OCI-LY7 (cell line): Measurements from ENCODE around the gene ACVR1B. TPM values are rescaled to one million over a fixed set of nuclear protein-coding genes. Genes with fewer than 3 reads are reported as not detected.
"Not testable (repeated sequence)": the region's sequence is repeated elsewhere in the genome, so short reads cannot be mapped to it uniquely, and the experiment has no call there.

Experiments used
- BruUV-seq: library from RNA; stranded (reverse); fragments of 400-500 nt; replicated peaks from 2 replicates; lab custom pipeline; 2021; lab: Mats Ljungman, UMichigan
- CTCF ChIA-PET: fragments of 300-600 bp; sonication (Branson Sonifier 250); formaldehyde crosslinking; loops from one replicate; lab custom pipeline; 2022; ENCODE audit warnings: antibody characterized with exemption; ENCODE audit not compliant: unreplicated experiment; lab: Charles Lee
- POLR2A ChIA-PET: fragments of 300-600 bp; sonication (Branson Sonifier 250); formaldehyde crosslinking; loops from one replicate; lab custom pipeline; 2022; ENCODE audit warnings: antibody characterized with exemption; lab: Charles Lee
- DNase-seq: peaks from one replicate; pipeline ENCODE4 v3.0.0-alpha.2; 2015; ENCODE audit warnings: low spot score
- H2AFZ ChIP-seq: fragments of 200-600 bp; sonication (generic), shearing (Covaris generic); 2 replicates; pipeline ENCODE4 v1.6.1; 2014; ENCODE audit warnings: mild to moderate bottlenecking, antibody characterized with exemption, low read length, moderate library complexity
- H3K27ac ChIP-seq: fragments of 200-600 bp; sonication (generic); 2 replicates; pipeline ENCODE4 v1.5.1; 2014; ENCODE audit warnings: mixed run types, low read depth, mild to moderate bottlenecking, moderate library complexity, low read length, inconsistent platforms; ENCODE audit not compliant: poor library complexity, severe bottlenecking
- H3K36me3 ChIP-seq: fragments of 200-600 bp; sonication (generic); 2 replicates; pipeline ENCODE4 v1.6.1; 2014; ENCODE audit warnings: mild to moderate bottlenecking, antibody characterized with exemption, low read length, moderate library complexity, mixed read lengths; ENCODE audit not compliant: insufficient read depth
- H3K4me1 ChIP-seq: fragments of 200-600 bp; sonication (generic); 2 replicates; pipeline ENCODE4 v1.5.1; 2014; ENCODE audit warnings: mild to moderate bottlenecking, low read length; ENCODE audit not compliant: insufficient read depth, poor library complexity, severe bottlenecking
- H3K4me2 ChIP-seq: fragments of 200-600 bp; sonication (generic); 2 replicates; pipeline ENCODE4 v1.6.1; 2014; ENCODE audit warnings: mild to moderate bottlenecking, low read length
- H3K4me3 ChIP-seq: fragments of 200-600 bp; sonication (generic); 2 replicates; pipeline ENCODE4 v1.5.1; 2014; ENCODE audit warnings: mild to moderate bottlenecking, low read depth, low read length; ENCODE audit not compliant: poor library complexity, severe bottlenecking
- H3K79me2 ChIP-seq: fragments of 200-600 bp; sonication (generic); 2 replicates; pipeline ENCODE4 v1.6.1; 2016; ENCODE audit warnings: low read depth, mild to moderate bottlenecking, low read length, moderate library complexity, mixed read lengths; ENCODE audit not compliant: insufficient read depth
- H3K9me2 ChIP-seq: fragments of 200-600 bp; sonication (generic); 2 replicates; pipeline ENCODE4 v1.6.1; 2016; ENCODE audit warnings: mild to moderate bottlenecking, low read length, mixed read lengths; ENCODE audit not compliant: insufficient read depth
- H3K9me3 ChIP-seq: fragments of 200-600 bp; sonication (generic); 2 replicates; pipeline ENCODE4 v1.6.1; 2014; ENCODE audit warnings: mild to moderate bottlenecking, mixed run types, low read length, mixed read lengths
- H4K20me1 ChIP-seq: fragments of 200-600 bp; sonication (generic); 2 replicates; pipeline ENCODE4 v1.6.1; 2014; ENCODE audit warnings: mild to moderate bottlenecking, antibody characterized with exemption, low read length, moderate library complexity, mixed read lengths; ENCODE audit not compliant: insufficient read depth
- CTCF ChIP-seq: fragments of 200-600 bp; sonication (generic); conservative IDR thresholded peaks from 2 replicates; pipeline ENCODE4 v1.5.1; 2014; ENCODE audit warnings: mild to moderate bottlenecking, antibody characterized with exemption, low read length, moderate library complexity, mixed read lengths
- EZH2phosphoT487 ChIP-seq: fragments of 200-600 bp; sonication (generic); IDR thresholded peaks from 2 replicates; pipeline ENCODE4 v1.6.1; 2018; ENCODE audit warnings: low read depth, borderline replicate concordance, mild to moderate bottlenecking, mixed run types, antibody characterized with exemption, low read length, moderate library complexity, mixed read lengths
- intact Hi-C: fragments of 100-400 bp; cut with micrococcal nuclease; formaldehyde crosslinking; loops from one replicate; pipeline ENCODE4 v1.10.0; 2022; ENCODE audit not compliant: unreplicated experiment
- total RNA-seq, 2 experiments: library from RNA; depleted of rRNA in 1 of 2; stranded (reverse); fragments of >200 nt in 1 of 2; shearing (Covaris generic) in 1 of 2; gene quantifications; 2 replicates each; pipeline ENCODE4 v1.2.3, GENCODE V29; 2014 to 2022

Gene ACVR1B
- total RNA-seq, 2 experiments from 2014 or later = 4.1 to 6.8 TPM

GRCh38 chr12:51976376-51977160 is 25.1 kb downstream of the ACVR1B start:
- BruUV-seq = no TSS peak
- Histone ChIP-seq H3K36me3 (no peaks in the 10 kb centered on the region), H2AFZ (no peak overlapping the region), H3K9me3 (no peaks in the 10 kb centered on the region), H3K9me2 (no peaks in the 10 kb centered on the region), H3K27ac (no peak overlapping the region), H4K20me1 (0 out of 2 replicates have a peak, but pooled peaks cover 9% of the 10 kb centered on the region), H3K4me3 (no peak overlapping the region), H3K79me2 (no peaks in the 10 kb centered on the region), H3K4me1 (peaks cover 18% of the 10 kb centered on the region), H3K4me2 (no peak overlapping the region)
- no peak for TF ChIP-seq CTCF
- intact Hi-C loops = no loop called here
- ChIA-PET CTCF (no interaction called here), POLR2A (interaction anchor here (0.6 kb wide), 1 partner anchor 14 kb away, joined by 3 read pairs; no protein-coding TSS in a partner anchor)
- no peak for DNase-seq

DNA sequence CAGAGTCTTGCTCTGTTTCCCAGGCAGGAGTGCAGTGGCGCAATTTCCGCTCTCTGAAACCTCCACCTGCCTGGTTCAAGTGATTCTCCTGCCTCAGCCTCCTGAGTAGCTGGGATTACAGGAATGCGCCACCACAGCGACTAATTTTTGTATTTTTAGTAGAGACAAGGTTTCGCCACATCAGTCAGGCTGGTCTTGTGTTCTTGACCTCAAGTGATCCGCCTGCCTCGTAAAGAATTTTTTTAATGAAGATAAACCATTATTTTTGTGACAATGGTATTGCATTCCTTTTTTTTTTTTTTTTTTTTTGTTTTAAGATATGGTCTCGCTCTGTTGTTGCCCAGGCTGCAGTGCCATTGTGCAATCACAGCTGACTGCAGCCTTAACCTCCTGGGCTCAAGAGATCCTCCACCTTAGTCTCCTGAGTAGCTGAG is 25.8 kb downstream of the ACVR1B start:
- TF ChIP-seq CTCF = no peak
- TF ChIP-seq EZH2phosphoT487 = no peak
- H4K20me1 ChIP-seq = 0 out of 2 replicates have a peak, but pooled peaks cover 8% of the 10 kb centered on the region
- no peak overlapping the region for H3K4me3 ChIP-seq
- no peaks in the 10 kb centered on the region for H3K79me2 ChIP-seq
- no peak for DNase-seq
- ChIA-PET POLR2A (interaction anchor here (0.6 kb wide), 1 partner anchor 38 kb away, joined by 4 read pairs; no protein-coding TSS in a partner anchor), CTCF (no interaction called here)
- BruUV-seq = no TSS peak
- H2AFZ ChIP-seq = no peak overlapping the region
- peaks cover 11% of the 10 kb centered on the region for H3K4me1 ChIP-seq
- H3K9me3 ChIP-seq = no peaks in the 10 kb centered on the region
- intact Hi-C loops = no loop called here
- no peaks in the 10 kb centered on the region for H3K36me3 ChIP-seq
- no peaks in the 10 kb centered on the region for H3K9me2 ChIP-seq
- no peak overlapping the region for H3K4me2 ChIP-seq
- no peak overlapping the region for H3K27ac ChIP-seq

DNA sequence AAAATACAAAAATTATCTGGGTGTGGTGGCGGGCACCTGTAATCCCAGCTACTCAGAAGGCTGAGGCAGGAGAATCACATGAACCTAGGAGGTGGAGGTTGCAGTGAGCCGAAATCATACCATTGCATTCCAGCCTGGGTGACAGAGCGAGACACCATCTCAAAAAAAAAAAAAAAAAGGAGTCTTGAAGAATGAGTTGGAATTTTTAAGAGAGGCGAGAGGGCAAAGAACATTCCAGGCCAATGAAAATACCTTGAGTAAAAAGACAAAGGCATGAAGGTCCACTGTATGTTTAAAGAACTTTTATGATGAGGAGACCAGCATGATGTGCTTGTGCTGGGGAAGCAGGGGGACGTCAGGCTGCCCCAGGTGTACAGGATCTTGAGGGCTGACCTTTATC is 27.8 kb downstream of the ACVR1B start:
- H3K9me2 ChIP-seq, H4K20me1 ChIP-seq, intact Hi-C loops, H3K4me1 ChIP-seq, DNase-seq, CTCF ChIA-PET, H3K9me3 ChIP-seq, H3K4me2 ChIP-seq, H3K27ac ChIP-seq, BruUV-seq, POLR2A ChIA-PET, H3K36me3 ChIP-seq, H2AFZ ChIP-seq, H3K79me2 ChIP-seq, H3K4me3 ChIP-seq: not testable (repeated sequence)
